IMR-90 (cell line): ENCODE measurements around the gene MLF2. TPM values are rescaled to one million over a fixed set of nuclear protein-coding genes. Genes with fewer than 3 reads are reported as not detected.

Experiments
- ATAC-seq: fragments of 200-7000 bp; cut with Tn5 transposase; 2 replicates; pipeline ENCODE4 v1.9.1; 2020; ENCODE audit warnings: low read depth, mild to moderate bottlenecking, moderate library complexity
- BruUV-seq: library from RNA; stranded (reverse); fragments of 400-500 nt; replicated peaks from 2 replicates; lab custom pipeline; 2021; lab: Mats Ljungman, UMichigan
- CTCF ChIA-PET: fragments of 300-600 bp; formaldehyde crosslinking; extraction: SDS; loops from one replicate; lab custom pipeline; 2021; ENCODE audit warnings: antibody characterized with exemption; lab: Yijun Ruan, JAX
- POLR2A ChIA-PET: fragments of 300-600 bp; sonication (Branson Sonifier 250); formaldehyde crosslinking; loops from one replicate; lab custom pipeline; 2022; ENCODE audit warnings: antibody characterized with exemption; ENCODE audit not compliant: unreplicated experiment; lab: Charles Lee
- DNase-seq: peaks from one replicate; pipeline ENCODE4 v3.0.0; 2013
- H2AFZ ChIP-seq: replicated peaks from 2 replicates; pipeline ENCODE3; 2013; ENCODE audit warnings: low read length, mild to moderate bottlenecking; ENCODE audit not compliant: poor library complexity
- H2AK5ac ChIP-seq: 2 replicates; pipeline ENCODE4 v1.6.1; 2013; ENCODE audit warnings: low read depth, low read length, inconsistent platforms
- H2AK9ac ChIP-seq: replicated peaks from 2 replicates; pipeline ENCODE3; 2013; ENCODE audit warnings: mild to moderate bottlenecking, low read depth, low read length, moderate library complexity; ENCODE audit not compliant: poor library complexity
- H2BK120ac ChIP-seq: 2 replicates; pipeline ENCODE4 v1.6.1; 2013; ENCODE audit warnings: low read depth, low read length, inconsistent platforms
- H2BK15ac ChIP-seq: 3 replicates; pipeline ENCODE4 v1.6.1; 2013; ENCODE audit warnings: low read depth, low read length, inconsistent platforms
- H2BK20ac ChIP-seq: 2 replicates; pipeline ENCODE4 v1.6.1; 2013; ENCODE audit warnings: low read depth, mild to moderate bottlenecking, inconsistent platforms, low read length, moderate library complexity
- H2BK5ac ChIP-seq: 2 replicates; pipeline ENCODE4 v1.6.1; 2013; ENCODE audit warnings: mild to moderate bottlenecking, low read depth, low read length, inconsistent platforms; ENCODE audit not compliant: poor library complexity, severe bottlenecking
- H3K14ac ChIP-seq: replicated peaks from 2 replicates; pipeline ENCODE4 v1.6.1; 2013; ENCODE audit warnings: low read depth, low read length, inconsistent platforms
- H3K18ac ChIP-seq: 2 replicates; pipeline ENCODE4 v1.6.1; 2013; ENCODE audit warnings: low read depth, low read length, control low read depth
- H3K23ac ChIP-seq: 2 replicates; pipeline ENCODE4 v1.6.1; 2013; ENCODE audit warnings: low read depth, low read length, inconsistent platforms
- H3K27ac ChIP-seq: 2 replicates; pipeline ENCODE4 v1.5.1; 2013; ENCODE audit warnings: mild to moderate bottlenecking, control low read depth, low read length; ENCODE audit not compliant: insufficient read depth
- H3K27me3 ChIP-seq: 2 replicates; pipeline ENCODE4 v1.6.1; 2013; ENCODE audit warnings: low read length; ENCODE audit not compliant: control insufficient read depth, insufficient read depth
- H3K36me3 ChIP-seq: 2 replicates; pipeline ENCODE4 v1.6.1; 2013; ENCODE audit warnings: low read length, mixed read lengths; ENCODE audit not compliant: control insufficient read depth, insufficient read depth
- H3K4ac ChIP-seq: 2 replicates; pipeline ENCODE4 v1.6.1; 2013; ENCODE audit warnings: low read depth, low read length, inconsistent platforms
- H3K4me1 ChIP-seq: 2 replicates; pipeline ENCODE4 v1.6.1; 2013; ENCODE audit warnings: low read length, mixed read lengths; ENCODE audit not compliant: control insufficient read depth, insufficient read depth
- H3K4me2 ChIP-seq: 2 replicates; pipeline ENCODE4 v1.6.1; 2013; ENCODE audit warnings: low read depth, mild to moderate bottlenecking, control low read depth, low read length, moderate library complexity
- H3K4me3 ChIP-seq: 2 replicates; pipeline ENCODE4 v1.5.1; 2013; ENCODE audit warnings: low read depth, mild to moderate bottlenecking, control low read depth, low read length, moderate library complexity; ENCODE audit not compliant: insufficient read depth
- H3K56ac ChIP-seq: 2 replicates; pipeline ENCODE4 v1.6.1; 2013; ENCODE audit warnings: low read length, inconsistent platforms; ENCODE audit not compliant: insufficient read depth; ENCODE audit errors: extremely low read depth
- H3K79me1 ChIP-seq, 2 experiments: 2 replicates each; pipeline ENCODE4 v1.6.1; 2013; ENCODE audit warnings: low read length in 2 of 2, inconsistent platforms in 1 of 2, low read depth in 1 of 2
- H3K9ac ChIP-seq: 2 replicates; pipeline ENCODE4 v1.6.1; 2013; ENCODE audit warnings: low read depth, low read length, control low read depth
- H3K9me1 ChIP-seq: 2 replicates; pipeline ENCODE4 v1.6.1; 2013; ENCODE audit warnings: low read length, inconsistent platforms; ENCODE audit not compliant: insufficient read depth
- H3K9me3 ChIP-seq: 2 replicates; pipeline ENCODE4 v1.6.1; 2013; ENCODE audit warnings: low read length; ENCODE audit not compliant: control insufficient read depth, insufficient read depth
- H4K20me1 ChIP-seq: 2 replicates; pipeline ENCODE4 v1.6.1; 2013; ENCODE audit warnings: low read length, inconsistent platforms; ENCODE audit not compliant: insufficient read depth
- H4K5ac ChIP-seq: 2 replicates; pipeline ENCODE4 v1.6.1; 2013; ENCODE audit warnings: mild to moderate bottlenecking, low read depth, low read length, control low read depth
- H4K8ac ChIP-seq, 2 experiments: 2 replicates each; pipeline ENCODE4 v1.6.1; 2013; ENCODE audit warnings: low read depth in 2 of 2, low read length in 2 of 2, control low read depth in 1 of 2, inconsistent platforms in 1 of 2
- H4K91ac ChIP-seq: 2 replicates; pipeline ENCODE4 v1.6.1; 2013; ENCODE audit warnings: low read depth, low read length, inconsistent platforms; ENCODE audit not compliant: insufficient read depth
- BHLHE40 ChIP-seq: fragments of 150-350 bp; IDR thresholded peaks from 2 replicates; pipeline ENCODE4 v1.6.1; 2016; ENCODE audit warnings: mild to moderate bottlenecking, low read depth, low read length
- CHD1 ChIP-seq: IDR thresholded peaks from 2 replicates; pipeline ENCODE4 v1.6.1; 2012; ENCODE audit warnings: low read depth, low read length, improper control_type of control experiment
- MAZ ChIP-seq: IDR thresholded peaks from 2 replicates; pipeline ENCODE4 v1.6.1; 2012; ENCODE audit warnings: low read depth, mild to moderate bottlenecking, low read length, improper control_type of control experiment, moderate library complexity, borderline replicate concordance
- MXI1 ChIP-seq: IDR thresholded peaks from 2 replicates; pipeline ENCODE4 v1.6.1; 2012; ENCODE audit warnings: low read depth, mild to moderate bottlenecking, low read length, moderate library complexity, borderline replicate concordance
- RCOR1 ChIP-seq: IDR thresholded peaks from 2 replicates; pipeline ENCODE4 v1.6.1; 2012; ENCODE audit warnings: mild to moderate bottlenecking, low read length, improper control_type of control experiment; ENCODE audit not compliant: insufficient replicate concordance
- RFX5 ChIP-seq: IDR thresholded peaks from 2 replicates; pipeline ENCODE4 v1.8.0; 2012; ENCODE audit warnings: low read depth, mild to moderate bottlenecking, low read length, moderate library complexity
- SMC3 ChIP-seq: fragments of 150-350 bp; IDR thresholded peaks from 2 replicates; pipeline ENCODE4 v1.6.1; 2016; ENCODE audit warnings: low read depth, mild to moderate bottlenecking, antibody characterized with exemption, low read length, moderate library complexity
- whole genome bisulfite sequencing, 2 experiments: methylation state at CpG; one replicate each; pipeline versions ENCODE4 v1.1.5 to v1.1.7; 2013; ENCODE audit warnings: missing lambda C conversion rate in 2 of 2; ENCODE audit not compliant: insufficient read length in 1 of 2; ENCODE audit errors: extremely low coverage in 2 of 2; 5-methylcytosine and 5-hydroxymethylcytosine counted together
- dilution Hi-C: fragments of 300-500 bp; cut with HindIII; formaldehyde crosslinking; loops from one replicate; pipeline ENCODE4 v1.14.3; 2018; ENCODE audit warnings: low sequenced_read_pairs; ENCODE audit not compliant: unreplicated experiment
- in situ Hi-C: fragments of 300-500 bp; cut with MboI; formaldehyde crosslinking; loops from 3 replicates; pipeline ENCODE4 v1.14.3; 2019; ENCODE audit warnings: low sequenced_read_pairs, inconsistent platforms, mixed read lengths
- intact Hi-C: fragments of 100-400 bp; cut with micrococcal nuclease; formaldehyde crosslinking; loops from 2 replicates; pipeline ENCODE4 v1.10.0; 2022
- polyA plus RNA-seq, 3 experiments: library from polyadenylated mRNA; depleted of rRNA; stranded (reverse); fragments of >200 nt; gene quantifications; 2 replicates each; pipeline ENCODE4 v1.2.3, GENCODE V29; 2012; ENCODE audit warnings: low replicate concordance in 1 of 3
- total RNA-seq: library from RNA; depleted of rRNA; stranded (reverse); fragments of >200 nt; gene quantifications from 2 replicates; pipeline ENCODE4 v1.2.3, GENCODE V29; 2012
- TF ChIP-seq, protein P1 (sequence below): fragments of 150-350 bp; IDR thresholded peaks from 2 replicates; pipeline ENCODE4 v1.6.1; 2016; ENCODE audit warnings: low read depth, mild to moderate bottlenecking, low read length, moderate library complexity, borderline replicate concordance

The MLF2 gene
- total and polyA plus RNA-seq, 2 of the 4 experiments (the other 2 are of a cell fraction), result 236 to 403 TPM

- dilution Hi-C loops (no loop called here), intact Hi-C loops (no loop called here), in situ Hi-C loops (no loop called here)
- Histone ChIP-seq H3K27ac (no peak overlapping the region), H3K36me3 (peaks cover 17% of the 10 kb centered on the region), H3K9me3 (no peaks in the 10 kb centered on the region), H2AFZ (no peak overlapping the region), H2AK5ac (no peak overlapping the region), H4K8ac (no peak overlapping the region), H3K4me2 (no peak overlapping the region), H2BK15ac (no peak overlapping the region), H3K27me3 (no peaks in the 10 kb centered on the region), H3K9me1 (peaks cover 7% of the 10 kb centered on the region), H2BK5ac (no peak overlapping the region), H3K9ac (no peak overlapping the region), H3K4me1 (peaks cover 10% of the 10 kb centered on the region), H3K79me1 (peaks cover 9 to 23% of the 10 kb centered on the region in 2 experiments), H3K14ac (no peak overlapping the region), H2BK120ac (no peak overlapping the region), H2BK20ac (no peak overlapping the region), H4K20me1 (peaks cover 15% of the 10 kb centered on the region), H3K4ac (no peak overlapping the region), H4K5ac (no peak overlapping the region), H3K23ac (no peak overlapping the region), H4K91ac (no peak overlapping the region), H2AK9ac (no peak overlapping the region), H3K4me3 (no peak overlapping the region), H3K18ac (no peak overlapping the region), H3K56ac (no peak overlapping the region)
- WGBS, 2 experiments, result 53% methylated on average over 16 of the region's 60 CpGs; no CpG with 5 or more reads in 1 of the 2 experiments
- TF ChIP-seq, protein P1, sequence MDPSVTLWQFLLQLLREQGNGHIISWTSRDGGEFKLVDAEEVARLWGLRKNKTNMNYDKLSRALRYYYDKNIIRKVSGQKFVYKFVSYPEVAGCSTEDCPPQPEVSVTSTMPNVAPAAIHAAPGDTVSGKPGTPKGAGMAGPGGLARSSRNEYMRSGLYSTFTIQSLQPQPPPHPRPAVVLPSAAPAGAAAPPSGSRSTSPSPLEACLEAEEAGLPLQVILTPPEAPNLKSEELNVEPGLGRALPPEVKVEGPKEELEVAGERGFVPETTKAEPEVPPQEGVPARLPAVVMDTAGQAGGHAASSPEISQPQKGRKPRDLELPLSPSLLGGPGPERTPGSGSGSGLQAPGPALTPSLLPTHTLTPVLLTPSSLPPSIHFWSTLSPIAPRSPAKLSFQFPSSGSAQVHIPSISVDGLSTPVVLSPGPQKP, result no peak
- no peak for TF ChIP-seq RFX5
- TF ChIP-seq MXI1, result no peak
- TF ChIP-seq BHLHE40, result no peak
- no peak for TF ChIP-seq MAZ
- no peak for TF ChIP-seq CHD1
- no peak for TF ChIP-seq SMC3
- TF ChIP-seq RCOR1, result no peak
- ChIA-PET POLR2A (no interaction called here), CTCF (interaction anchor here (0.8 kb wide), 1 partner anchor 21 kb away, joined by 3 read pairs; the partner anchor contains the start of gene MLF2)
- ATAC-seq, result no peak
- no peak for DNase-seq
- no TSS peak for BruUV-seq
These were observed 20.8 kb upstream of the MLF2 start for GRCh38 chr12:6773590-6774351.
